ENCODE data around the gene NRXN2.

DNA sequence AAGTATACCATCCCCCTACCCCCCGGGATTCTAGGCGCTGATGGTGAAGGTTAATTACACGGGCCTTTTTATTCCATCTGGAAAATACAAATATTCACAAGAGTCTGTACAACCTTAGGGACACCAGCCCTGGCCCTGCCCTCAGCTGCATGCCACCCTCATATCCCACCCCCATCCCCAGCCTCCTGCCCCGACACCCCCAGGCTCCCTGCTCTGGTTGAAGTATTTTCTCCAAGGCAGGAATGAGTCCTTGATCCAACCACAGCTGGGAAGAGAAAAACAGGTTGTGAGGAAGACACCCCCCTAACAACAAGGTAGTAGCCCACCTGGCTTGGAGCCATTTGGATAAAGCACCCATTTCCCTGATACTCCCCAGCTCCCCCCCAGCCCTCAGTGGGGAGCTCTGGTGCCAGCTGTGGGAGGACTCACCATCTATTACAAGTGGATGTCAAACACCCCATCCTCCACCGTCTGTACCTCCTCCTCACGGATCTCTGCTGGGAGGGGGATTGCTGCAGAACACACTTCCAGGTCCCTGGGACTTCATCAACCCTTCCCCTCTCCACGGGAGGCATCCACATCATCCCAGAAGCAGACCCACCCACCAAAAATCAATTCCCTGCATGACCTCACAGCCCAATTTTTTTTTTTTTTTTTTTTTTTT is 4.0 kb upstream of the NRXN2 start:
- TF ChIP-seq, protein P1, sequence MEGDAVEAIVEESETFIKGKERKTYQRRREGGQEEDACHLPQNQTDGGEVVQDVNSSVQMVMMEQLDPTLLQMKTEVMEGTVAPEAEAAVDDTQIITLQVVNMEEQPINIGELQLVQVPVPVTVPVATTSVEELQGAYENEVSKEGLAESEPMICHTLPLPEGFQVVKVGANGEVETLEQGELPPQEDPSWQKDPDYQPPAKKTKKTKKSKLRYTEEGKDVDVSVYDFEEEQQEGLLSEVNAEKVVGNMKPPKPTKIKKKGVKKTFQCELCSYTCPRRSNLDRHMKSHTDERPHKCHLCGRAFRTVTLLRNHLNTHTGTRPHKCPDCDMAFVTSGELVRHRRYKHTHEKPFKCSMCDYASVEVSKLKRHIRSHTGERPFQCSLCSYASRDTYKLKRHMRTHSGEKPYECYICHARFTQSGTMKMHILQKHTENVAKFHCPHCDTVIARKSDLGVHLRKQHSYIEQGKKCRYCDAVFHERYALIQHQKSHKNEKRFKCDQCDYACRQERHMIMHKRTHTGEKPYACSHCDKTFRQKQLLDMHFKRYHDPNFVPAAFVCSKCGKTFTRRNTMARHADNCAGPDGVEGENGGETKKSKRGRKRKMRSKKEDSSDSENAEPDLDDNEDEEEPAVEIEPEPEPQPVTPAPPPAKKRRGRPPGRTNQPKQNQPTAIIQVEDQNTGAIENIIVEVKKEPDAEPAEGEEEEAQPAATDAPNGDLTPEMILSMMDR (IDR thresholded peaks at IDR 0.05), result no peak
- no peak for TF ChIP-seq POLR2A (IDR thresholded peaks at IDR 0.05)

Data from heart left ventricle (tissue), 13 donors.